Measurements from ENCODE around the gene PSRC1. TPM values are rescaled to one million over a fixed set of nuclear protein-coding genes. Genes with fewer than 3 reads are reported as not detected.

PSRC1 gene
- total RNA-seq, 1 donor: 5.4 TPM

- H3K27ac ChIP-seq (ENCODE audit: low read depth, low read length): peak overlapping the region; percentile 84
- H3K79me2 ChIP-seq (ENCODE audit: insufficient read depth, low read length): peaks cover 32% of the 10 kb centered on the region
- H3K4me1 ChIP-seq (ENCODE audit: insufficient read depth, low read length): peaks cover 27% of the 10 kb centered on the region
- H3K9me3 ChIP-seq (ENCODE audit: low read depth, low read length): no peaks in the 10 kb centered on the region
- no peak for TF ChIP-seq CTCF (IDR thresholded peaks at IDR 0.05; ENCODE audit: extremely low read depth, low read depth, low read length)
- no peaks in the 10 kb centered on the region for H4K20me1 ChIP-seq (ENCODE audit: insufficient read depth, low read length)
- peak overlapping the region; percentile 89 for H3K4me2 ChIP-seq (ENCODE audit: insufficient read depth, low read length)
- H2AFZ ChIP-seq (ENCODE audit: low read length): peak overlapping the region; percentile 99
- peak overlapping the region; percentile 98 for H3K4me3 ChIP-seq (ENCODE audit: insufficient read depth, low read length)
- peaks cover 4% of the 10 kb centered on the region for H3K36me3 ChIP-seq (ENCODE audit: insufficient read depth, low read length)
- H3K27me3 ChIP-seq (ENCODE audit: insufficient read depth, low read length): no peaks in the 10 kb centered on the region
- no peak for DNase-seq (ENCODE audit: insufficient read length, low spot score, missing footprints)
Measured at GRCh38 chr1:109283748-109284600, 1.0 kb upstream of the PSRC1 start.

- peak; percentile 76 for DNase-seq (ENCODE audit: insufficient read length, low spot score, missing footprints)
- peak overlapping the region; percentile 84 for H3K27ac ChIP-seq (ENCODE audit: low read depth, low read length)
- peak overlapping the region; percentile 98 for H3K4me3 ChIP-seq (ENCODE audit: insufficient read depth, low read length)
- H3K79me2 ChIP-seq (ENCODE audit: insufficient read depth, low read length): peaks cover 32% of the 10 kb centered on the region
- no peaks in the 10 kb centered on the region for H3K9me3 ChIP-seq (ENCODE audit: low read depth, low read length)
- TF ChIP-seq CTCF (IDR thresholded peaks at IDR 0.05; ENCODE audit: extremely low read depth, low read depth, low read length): no peak
- H3K4me2 ChIP-seq (ENCODE audit: insufficient read depth, low read length): peak overlapping the region; percentile 89
- H3K36me3 ChIP-seq (ENCODE audit: insufficient read depth, low read length): peaks cover 17% of the 10 kb centered on the region
- peak overlapping the region; percentile 99 for H2AFZ ChIP-seq (ENCODE audit: low read length)
- H3K4me1 ChIP-seq (ENCODE audit: insufficient read depth, low read length): peaks cover 27% of the 10 kb centered on the region
- no peaks in the 10 kb centered on the region for H3K27me3 ChIP-seq (ENCODE audit: insufficient read depth, low read length)
- no peaks in the 10 kb centered on the region for H4K20me1 ChIP-seq (ENCODE audit: insufficient read depth, low read length)
Measured at GRCh38 chr1:109282497-109282951, 421 bp downstream of the PSRC1 start.

- peak overlapping the region; percentile 98 for H3K4me3 ChIP-seq (ENCODE audit: insufficient read depth, low read length)
- H3K4me1 ChIP-seq (ENCODE audit: insufficient read depth, low read length): peaks cover 27% of the 10 kb centered on the region
- H4K20me1 ChIP-seq (ENCODE audit: insufficient read depth, low read length): no peaks in the 10 kb centered on the region
- peak overlapping the region; percentile 89 for H3K4me2 ChIP-seq (ENCODE audit: insufficient read depth, low read length)
- peaks cover 32% of the 10 kb centered on the region for H3K79me2 ChIP-seq (ENCODE audit: insufficient read depth, low read length)
- TF ChIP-seq CTCF (IDR thresholded peaks at IDR 0.05; ENCODE audit: extremely low read depth, low read depth, low read length): no peak
- no peaks in the 10 kb centered on the region for H3K27me3 ChIP-seq (ENCODE audit: insufficient read depth, low read length)
- peak overlapping the region; percentile 99 for H2AFZ ChIP-seq (ENCODE audit: low read length)
- DNase-seq (ENCODE audit: insufficient read length, low spot score, missing footprints): peak; percentile 85
- no peaks in the 10 kb centered on the region for H3K9me3 ChIP-seq (ENCODE audit: low read depth, low read length)
- H3K27ac ChIP-seq (ENCODE audit: low read depth, low read length): peak overlapping the region; percentile 84
- peaks cover 18% of the 10 kb centered on the region for H3K36me3 ChIP-seq (ENCODE audit: insufficient read depth, low read length)
Measured at GRCh38 chr1:109281680-109282496, 1.1 kb downstream of the PSRC1 start.
